Natural killer cell (primary cell): Measurements from ENCODE around the gene CMSS1. TPM values are rescaled to one million over a fixed set of nuclear protein-coding genes. Genes with fewer than 3 reads are reported as not detected.

Experiments
- ATAC-seq, 3 donors: fragments of 150-1000 bp in 2 of 3; fragments of 200-7000 bp in 1 of 3; cut with Tn5 transposase; 1 replicate in 1 of 3; 2 replicates in 2 of 3; pipeline ENCODE4 v1.10.0; 2021; ENCODE audit warnings: mild to moderate bottlenecking in 2 of 3, moderate library complexity in 2 of 3
- DNase-seq, 2 donors: peaks; one replicate each; pipeline versions ENCODE4 v3.0.0 to v3.0.0-alpha.2; 2013 to 2021; ENCODE audit warnings: mixed read lengths in 1 of 2
- H3K27ac ChIP-seq: one replicate; pipeline ENCODE4 v1.5.1; 2013; ENCODE audit warnings: mild to moderate bottlenecking, low read length
- H3K27me3 ChIP-seq: one replicate; pipeline ENCODE4 v1.6.1; 2013; ENCODE audit warnings: low read length; ENCODE audit not compliant: control insufficient read depth, insufficient read depth
- H3K36me3 ChIP-seq: one replicate; pipeline ENCODE4 v1.6.1; 2013; ENCODE audit warnings: low read length; ENCODE audit not compliant: control insufficient read depth, insufficient read depth
- H3K4me1 ChIP-seq: one replicate; pipeline ENCODE4 v1.6.1; 2013; ENCODE audit warnings: low read length; ENCODE audit not compliant: control insufficient read depth, insufficient read depth
- H3K4me3 ChIP-seq: one replicate; pipeline ENCODE4 v1.5.1; 2013; ENCODE audit warnings: low read length
- H3K9me3 ChIP-seq: one replicate; pipeline ENCODE4 v1.6.1; 2013; ENCODE audit warnings: low read length; ENCODE audit not compliant: control insufficient read depth, insufficient read depth
- H3K27ac Mint-ChIP-seq, 2 donors: one replicate each; pipeline ENCODE4 v1.8.0; 2022; ENCODE audit warnings: mild to moderate bottlenecking in 2 of 2, mixed read lengths in 2 of 2, moderate library complexity in 1 of 2
- H3K27me3 Mint-ChIP-seq, 2 donors: one replicate each; pipeline ENCODE4 v1.8.0; 2022; ENCODE audit warnings: low read depth in 2 of 2, mixed read lengths in 2 of 2
- H3K36me3 Mint-ChIP-seq: one replicate; pipeline ENCODE4 v1.8.0; 2022; ENCODE audit warnings: mixed read lengths
- H3K4me1 Mint-ChIP-seq, 2 donors: one replicate each; pipeline ENCODE4 v1.8.0; 2022; ENCODE audit warnings: mixed read lengths in 2 of 2
- H3K4me3 Mint-ChIP-seq: one replicate; pipeline ENCODE4 v1.8.0; 2022; ENCODE audit warnings: mild to moderate bottlenecking, moderate library complexity, mixed read lengths
- H3K9me3 Mint-ChIP-seq, 2 donors: one replicate each; pipeline ENCODE4 v1.8.0; 2022; ENCODE audit warnings: mixed read lengths in 2 of 2
- WGBS: methylation state at CpG from one replicate; pipeline ENCODE4 v1.1.7; 2013; ENCODE audit warnings: missing lambda C conversion rate; ENCODE audit not compliant: insufficient coverage; 5-methylcytosine and 5-hydroxymethylcytosine counted together
- intact Hi-C: fragments of 100-400 bp; cut with micrococcal nuclease; formaldehyde crosslinking; loops from one replicate; pipeline ENCODE4 v1.14.2; 2022
- total RNA-seq, 4 donors: library from RNA; stranded (reverse); fragments of 120-200 nt in 1 of 4; gene quantifications; one replicate each; pipeline versions ENCODE4 v1.2.3 to v1.2.4, GENCODE V29; 2013 to 2022
- TF ChIP-seq, protein P1 (sequence below): fragments of 200-600 bp; IDR thresholded peaks from one replicate; pipeline ENCODE4 v1.8.0; 2022; ENCODE audit warnings: antibody characterized with exemption

The CMSS1 gene
- total RNA-seq, 3 donors from 2014 or later (not counting 1 experiment from before 2014, with no cell fraction given) = 7.8 to 12.7 (median 9.2) TPM

DNA sequence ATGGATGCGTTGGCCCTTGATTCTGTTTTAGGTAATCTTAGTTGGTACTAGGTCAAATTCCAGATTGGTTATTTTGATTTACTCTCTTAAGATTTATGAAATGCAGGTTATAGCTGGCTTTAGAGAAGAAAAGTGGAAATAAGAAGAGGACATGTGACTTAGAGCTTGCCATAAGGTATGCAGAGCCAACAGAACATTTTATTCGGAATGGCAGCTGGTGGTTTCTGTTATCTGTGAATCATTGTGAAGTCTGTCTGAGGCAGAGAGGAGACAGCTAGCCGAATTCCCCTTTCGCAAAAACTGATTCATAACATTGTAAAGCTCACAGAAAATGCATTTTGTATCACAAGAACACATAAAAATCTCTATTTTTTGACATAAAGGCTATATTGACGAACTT is 214.6 kb downstream of the CMSS1 start:
- H3K9me3 ChIP-seq = no peaks in the 10 kb centered on the region
- no peaks in the 10 kb centered on the region for H3K9me3 Mint-ChIP-seq
- H3K4me1 ChIP-seq = no peaks in the 10 kb centered on the region
- TF ChIP-seq, protein P1, sequence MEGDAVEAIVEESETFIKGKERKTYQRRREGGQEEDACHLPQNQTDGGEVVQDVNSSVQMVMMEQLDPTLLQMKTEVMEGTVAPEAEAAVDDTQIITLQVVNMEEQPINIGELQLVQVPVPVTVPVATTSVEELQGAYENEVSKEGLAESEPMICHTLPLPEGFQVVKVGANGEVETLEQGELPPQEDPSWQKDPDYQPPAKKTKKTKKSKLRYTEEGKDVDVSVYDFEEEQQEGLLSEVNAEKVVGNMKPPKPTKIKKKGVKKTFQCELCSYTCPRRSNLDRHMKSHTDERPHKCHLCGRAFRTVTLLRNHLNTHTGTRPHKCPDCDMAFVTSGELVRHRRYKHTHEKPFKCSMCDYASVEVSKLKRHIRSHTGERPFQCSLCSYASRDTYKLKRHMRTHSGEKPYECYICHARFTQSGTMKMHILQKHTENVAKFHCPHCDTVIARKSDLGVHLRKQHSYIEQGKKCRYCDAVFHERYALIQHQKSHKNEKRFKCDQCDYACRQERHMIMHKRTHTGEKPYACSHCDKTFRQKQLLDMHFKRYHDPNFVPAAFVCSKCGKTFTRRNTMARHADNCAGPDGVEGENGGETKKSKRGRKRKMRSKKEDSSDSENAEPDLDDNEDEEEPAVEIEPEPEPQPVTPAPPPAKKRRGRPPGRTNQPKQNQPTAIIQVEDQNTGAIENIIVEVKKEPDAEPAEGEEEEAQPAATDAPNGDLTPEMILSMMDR = no peak
- H3K27ac ChIP-seq = no peak overlapping the region
- no peaks in the 10 kb centered on the region for H3K36me3 Mint-ChIP-seq
- H3K27me3 Mint-ChIP-seq = no peaks in the 10 kb centered on the region
- no peak for ATAC-seq
- no peak for DNase-seq
- intact Hi-C loops = no loop called here
- no peak overlapping the region for H3K4me3 ChIP-seq
- H3K27me3 ChIP-seq = no peaks in the 10 kb centered on the region
- no peak overlapping the region for H3K27ac Mint-ChIP-seq
- H3K4me1 Mint-ChIP-seq = no peaks in the 10 kb centered on the region
- no peak overlapping the region for H3K4me3 Mint-ChIP-seq
- no peaks in the 10 kb centered on the region for H3K36me3 ChIP-seq
- WGBS = 82% methylated on average over 2 of the region's 5 CpGs

DNA sequence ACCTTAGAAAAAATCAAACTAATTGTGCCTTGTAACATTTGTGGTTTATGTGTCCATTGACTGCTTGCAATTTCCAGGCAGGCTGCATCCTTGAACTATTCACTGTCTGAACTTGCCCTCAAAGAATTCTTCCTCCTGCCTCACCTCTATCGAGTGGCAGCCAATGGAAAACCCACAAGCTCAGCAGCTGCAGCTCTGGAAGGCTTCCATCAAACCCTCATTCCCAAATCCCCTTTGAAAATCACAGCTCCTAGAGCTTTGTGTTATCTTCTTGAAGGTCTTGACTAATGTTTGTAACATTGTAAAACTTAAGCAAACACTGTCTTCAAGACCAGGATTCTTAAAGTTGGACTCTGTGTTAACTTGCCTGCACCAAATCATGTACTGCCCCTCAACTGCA is 215.5 kb downstream of the CMSS1 start:
- no peaks in the 10 kb centered on the region for H3K9me3 ChIP-seq
- WGBS = 83% methylated on average over 1 of the region's 1 CpG
- no peak overlapping the region for H3K27ac Mint-ChIP-seq
- TF ChIP-seq, protein P1 = no peak
- intact Hi-C loops = no loop called here
- no peak overlapping the region for H3K27ac ChIP-seq
- H3K36me3 ChIP-seq = no peaks in the 10 kb centered on the region
- DNase-seq = no peak
- no peaks in the 10 kb centered on the region for H3K4me1 ChIP-seq
- no peaks in the 10 kb centered on the region for H3K36me3 Mint-ChIP-seq
- H3K4me3 Mint-ChIP-seq = no peak overlapping the region
- H3K4me3 ChIP-seq = no peak overlapping the region
- ATAC-seq = no peak
- no peaks in the 10 kb centered on the region for H3K9me3 Mint-ChIP-seq
- no peaks in the 10 kb centered on the region for H3K4me1 Mint-ChIP-seq
- H3K27me3 ChIP-seq = no peaks in the 10 kb centered on the region
- H3K27me3 Mint-ChIP-seq = no peaks in the 10 kb centered on the region

DNA sequence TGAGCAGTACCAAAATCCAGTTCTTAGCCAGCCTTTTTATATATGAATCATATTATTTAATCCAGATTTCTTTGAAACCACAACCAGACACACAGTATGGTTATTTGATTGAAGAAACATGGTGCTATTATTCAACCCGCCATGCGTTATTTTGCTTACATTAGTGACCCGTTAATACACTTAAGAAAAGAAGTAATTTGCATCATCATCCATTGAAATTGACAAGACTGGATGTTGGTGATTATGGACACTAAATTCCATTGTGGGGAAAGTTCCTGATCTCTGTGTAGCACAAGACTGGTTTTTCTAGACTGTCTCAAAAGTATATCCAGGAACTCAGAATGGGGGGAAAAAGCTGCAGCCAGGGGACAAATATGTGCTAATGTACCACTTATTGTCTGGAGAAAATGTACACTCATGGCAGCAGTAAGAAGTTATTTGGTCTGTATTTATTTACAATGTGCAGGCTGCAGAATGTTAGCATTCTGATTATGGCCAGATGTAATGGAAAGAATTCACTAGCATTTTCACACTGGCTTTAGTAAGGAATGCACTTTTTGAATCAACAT is 216.3 kb downstream of the CMSS1 start:
- Mint-ChIP-seq H3K36me3 (no peaks in the 10 kb centered on the region), H3K4me3 (no peak overlapping the region), H3K27ac (no peak overlapping the region), H3K4me1 (no peaks in the 10 kb centered on the region), H3K27me3 (no peaks in the 10 kb centered on the region), H3K9me3 (no peaks in the 10 kb centered on the region)
- 93% methylated on average over 3 of the region's 3 CpGs for WGBS
- no peak overlapping the region for H3K4me3 ChIP-seq
- intact Hi-C loops = no loop called here
- no peak overlapping the region for H3K27ac ChIP-seq
- no peaks in the 10 kb centered on the region for H3K9me3 ChIP-seq
- no peak for ATAC-seq
- no peaks in the 10 kb centered on the region for H3K36me3 ChIP-seq
- H3K4me1 ChIP-seq = no peaks in the 10 kb centered on the region
- no peak for DNase-seq
- TF ChIP-seq, protein P1 = no peak
- H3K27me3 ChIP-seq = no peaks in the 10 kb centered on the region

DNA sequence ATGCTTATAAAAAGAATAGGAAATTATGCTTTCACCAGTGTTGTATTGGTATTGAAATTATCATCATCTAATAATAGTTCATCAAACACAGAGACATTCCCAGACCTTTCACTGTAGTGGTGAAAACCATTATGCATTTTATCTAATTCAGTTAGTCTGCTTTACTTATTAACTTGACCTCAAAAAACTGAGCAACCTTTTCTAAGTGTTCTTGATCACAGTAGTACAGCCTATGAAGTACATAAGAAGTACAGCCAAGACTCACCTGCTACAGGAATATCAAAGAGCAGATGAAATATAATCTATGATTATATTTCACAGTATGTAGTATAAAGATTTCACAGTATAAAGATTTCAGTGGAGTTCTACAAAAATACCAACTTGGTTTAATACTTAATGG is 221.4 kb downstream of the CMSS1 start:
- ATAC-seq (no peak), DNase-seq (no peak)
- Histone ChIP-seq H3K27ac (no peak overlapping the region), H3K36me3 (no peaks in the 10 kb centered on the region), H3K27me3 (no peaks in the 10 kb centered on the region), H3K9me3 (no peaks in the 10 kb centered on the region), H3K4me3 (no peak overlapping the region), H3K4me1 (no peaks in the 10 kb centered on the region)
- Mint-ChIP-seq H3K4me1 (no peaks in the 10 kb centered on the region), H3K4me3 (no peak overlapping the region), H3K27ac (no peak overlapping the region), H3K9me3 (no peaks in the 10 kb centered on the region), H3K27me3 (no peaks in the 10 kb centered on the region), H3K36me3 (no peaks in the 10 kb centered on the region)
- intact Hi-C loops = no loop called here
- TF ChIP-seq, protein P1 = no peak
